ENCODE measurements around the gene STYXL2. TPM values are rescaled to one million over a fixed set of nuclear protein-coding genes. Genes with fewer than 3 reads are reported as not detected.

Gene STYXL2
- total and polyA plus RNA-seq, 2 of the 4 experiments (the other 2 are of a cell fraction), result not detected

- POLR2A ChIA-PET (ENCODE audit: unreplicated experiment), result no interaction called here
- no peak overlapping the region for H4K8ac ChIP-seq (ENCODE audit: low read depth in 2 of 2, low read length in 2 of 2)
Observed at GRCh38 chr1:167095368-167095767, 1.5 kb downstream of the STYXL2 start.

More at GRCh38 chr1:167095368-167095767, 1.5 kb downstream of the STYXL2 start:
- Histone ChIP-seq H3K4me1 (ENCODE audit: control insufficient read depth, insufficient read depth, low read length) (no peaks in the 10 kb centered on the region), H2BK15ac (ENCODE audit: low read depth, low read length) (no peak overlapping the region), H3K79me1 (ENCODE audit: low read depth in 1 of 2, low read length in 2 of 2) (no peaks in the 10 kb centered on the region), H3K4me2 (ENCODE audit: low read depth, low read length) (peak overlapping the region; percentile 31; the same call in 1 of the 2 replicates), H3K14ac (replicated peaks; ENCODE audit: low read depth, low read length) (no peak overlapping the region), H3K9me1 (ENCODE audit: insufficient read depth, low read length) (no peaks in the 10 kb centered on the region), H2BK5ac (ENCODE audit: low read depth, low read length, poor library complexity, severe bottlenecking) (no peak overlapping the region), H3K23ac (ENCODE audit: low read depth, low read length) (no peak overlapping the region), H3K9ac (ENCODE audit: low read depth, low read length) (no peak overlapping the region), H3K9me3 (ENCODE audit: control insufficient read depth, insufficient read depth, low read length) (no peaks in the 10 kb centered on the region), H4K20me1 (ENCODE audit: insufficient read depth, low read length) (no peaks in the 10 kb centered on the region), H3K4me3 (ENCODE audit: insufficient read depth, low read depth, low read length) (no peak overlapping the region), H2AK5ac (ENCODE audit: low read depth, low read length) (no peak overlapping the region), H2BK20ac (ENCODE audit: low read depth, low read length) (no peak overlapping the region), H2BK120ac (ENCODE audit: low read depth, low read length) (no peak overlapping the region), H3K56ac (ENCODE audit: extremely low read depth, insufficient read depth, low read length) (no peak overlapping the region), H3K18ac (ENCODE audit: low read depth, low read length) (no peak overlapping the region), H3K27ac (ENCODE audit: insufficient read depth, low read length) (no peak overlapping the region), H4K5ac (ENCODE audit: low read depth, low read length) (no peak overlapping the region), H3K36me3 (ENCODE audit: control insufficient read depth, insufficient read depth, low read length) (no peaks in the 10 kb centered on the region), H4K91ac (ENCODE audit: insufficient read depth, low read depth, low read length) (no peak overlapping the region), H3K4ac (ENCODE audit: low read depth, low read length) (no peak overlapping the region), H3K27me3 (ENCODE audit: control insufficient read depth, insufficient read depth, low read length) (no peaks in the 10 kb centered on the region), H2AK9ac (replicated peaks; ENCODE audit: low read depth, low read length, poor library complexity) (no peak overlapping the region), H2AFZ (replicated peaks; ENCODE audit: low read length, poor library complexity) (no peak overlapping the region)
- ATAC-seq (ENCODE audit: low read depth), result peak; percentile 40; the same call in 1 of the 2 replicates
- no CpG with 5 or more reads among the region's 5 CpGs for WGBS, 2 experiments (ENCODE audit: extremely low coverage in 2 of 2, insufficient read length in 1 of 2)
- CTCF ChIA-PET, result interaction anchor here (0.7 kb wide), 1 partner anchor 167 kb away, joined by 3 read pairs; no protein-coding TSS in a partner anchor
- dilution Hi-C loops (cut with HindIII; ENCODE audit: low sequenced_read_pairs, unreplicated experiment), result no loop called here
- BruUV-seq (replicated peaks), result no TSS peak
- TF ChIP-seq RFX5 (IDR thresholded peaks at IDR 0.05; ENCODE audit: low read depth, low read length) (no peak), BHLHE40 (IDR thresholded peaks at IDR 0.05; ENCODE audit: low read depth, low read length) (no peak), CHD1 (IDR thresholded peaks at IDR 0.05; ENCODE audit: low read depth, low read length) (no peak), MXI1 (IDR thresholded peaks at IDR 0.05; ENCODE audit: borderline replicate concordance, low read depth, low read length) (no peak), RAD21 (IDR thresholded peaks at IDR 0.05; ENCODE audit: low read length) (no peak), RCOR1 (IDR thresholded peaks at IDR 0.05; ENCODE audit: insufficient replicate concordance, low read length) (no peak), MAFK (IDR thresholded peaks at IDR 0.05; ENCODE audit: low read depth, low read length) (no peak), SMC3 (IDR thresholded peaks at IDR 0.05; ENCODE audit: low read depth, low read length) (no peak), USF2 (IDR thresholded peaks at IDR 0.05; ENCODE audit: low read depth, low read length) (no peak)
- in situ Hi-C loops (cut with MboI; ENCODE audit: low sequenced_read_pairs), result no loop called here
- peak; percentile 61 for DNase-seq
- intact Hi-C loops (cut with micrococcal nuclease), result no loop called here

Measured in IMR-90 (cell line).